ENCODE measurements around the gene FOSL2. TPM values are rescaled to one million over a fixed set of nuclear protein-coding genes. Genes with fewer than 3 reads are reported as not detected.

FOSL2 gene
- total RNA-seq, 1 experiment from 2014 or later: 53.7 TPM

DNA sequence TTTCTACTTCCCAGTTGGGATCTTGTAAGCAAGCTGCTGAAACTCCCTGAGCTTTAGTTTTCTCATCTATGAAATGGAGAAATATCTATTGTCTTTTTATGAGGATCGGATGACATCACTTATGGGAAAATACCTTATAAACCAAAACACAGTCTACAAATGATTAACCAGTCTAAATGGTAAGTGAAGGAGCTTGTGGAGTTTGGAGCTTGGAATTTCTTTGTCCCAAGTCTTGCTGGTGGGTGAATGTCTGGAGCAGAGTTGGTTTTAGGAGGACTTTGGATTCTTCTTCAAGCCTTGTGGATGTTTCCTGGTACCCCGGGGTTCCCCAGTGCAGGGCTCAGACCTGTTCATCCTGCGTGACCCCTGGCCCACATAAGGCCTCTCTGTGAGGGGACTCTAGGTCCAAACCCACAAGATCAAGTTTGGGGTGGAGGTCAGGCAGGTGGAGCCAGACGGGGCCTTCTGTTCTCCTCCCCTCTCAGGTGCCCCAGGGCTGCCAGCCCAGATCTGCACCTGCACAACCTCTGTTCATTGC is 43.2 kb downstream of the FOSL2 start:
- Mint-ChIP-seq H3K9me3 (ENCODE audit: low read depth, unreplicated experiment) (peaks cover 10% of the 10 kb centered on the region), H3K4me1 (ENCODE audit: low read depth, unreplicated experiment) (peaks cover 37% of the 10 kb centered on the region), H3K27ac (ENCODE audit: unreplicated experiment) (peak overlapping the region; percentile 78), H3K4me3 (ENCODE audit: low read depth, unreplicated experiment) (peak overlapping the region; percentile 49), H3K36me3 (ENCODE audit: insufficient read depth, unreplicated experiment) (peaks cover 18% of the 10 kb centered on the region), H3K27me3 (ENCODE audit: unreplicated experiment) (no peaks in the 10 kb centered on the region)
- CTCF ChIA-PET: interaction anchor here (1.0 to 1.8 kb wide), 4 partner anchors 17 to 54 kb away, joined by 3 to 6 read pairs (median 6); no protein-coding TSS in a partner anchor
- BruUV-seq (replicated peaks): no TSS peak
- intact Hi-C loops (cut with micrococcal nuclease; ENCODE audit: unreplicated experiment): no loop called here
- TF ChIP-seq, protein P1, sequence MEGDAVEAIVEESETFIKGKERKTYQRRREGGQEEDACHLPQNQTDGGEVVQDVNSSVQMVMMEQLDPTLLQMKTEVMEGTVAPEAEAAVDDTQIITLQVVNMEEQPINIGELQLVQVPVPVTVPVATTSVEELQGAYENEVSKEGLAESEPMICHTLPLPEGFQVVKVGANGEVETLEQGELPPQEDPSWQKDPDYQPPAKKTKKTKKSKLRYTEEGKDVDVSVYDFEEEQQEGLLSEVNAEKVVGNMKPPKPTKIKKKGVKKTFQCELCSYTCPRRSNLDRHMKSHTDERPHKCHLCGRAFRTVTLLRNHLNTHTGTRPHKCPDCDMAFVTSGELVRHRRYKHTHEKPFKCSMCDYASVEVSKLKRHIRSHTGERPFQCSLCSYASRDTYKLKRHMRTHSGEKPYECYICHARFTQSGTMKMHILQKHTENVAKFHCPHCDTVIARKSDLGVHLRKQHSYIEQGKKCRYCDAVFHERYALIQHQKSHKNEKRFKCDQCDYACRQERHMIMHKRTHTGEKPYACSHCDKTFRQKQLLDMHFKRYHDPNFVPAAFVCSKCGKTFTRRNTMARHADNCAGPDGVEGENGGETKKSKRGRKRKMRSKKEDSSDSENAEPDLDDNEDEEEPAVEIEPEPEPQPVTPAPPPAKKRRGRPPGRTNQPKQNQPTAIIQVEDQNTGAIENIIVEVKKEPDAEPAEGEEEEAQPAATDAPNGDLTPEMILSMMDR (IDR thresholded peaks at IDR 0.05; ENCODE audit: unreplicated experiment): no peak
- peak; percentile 29 for DNase-seq

DNA sequence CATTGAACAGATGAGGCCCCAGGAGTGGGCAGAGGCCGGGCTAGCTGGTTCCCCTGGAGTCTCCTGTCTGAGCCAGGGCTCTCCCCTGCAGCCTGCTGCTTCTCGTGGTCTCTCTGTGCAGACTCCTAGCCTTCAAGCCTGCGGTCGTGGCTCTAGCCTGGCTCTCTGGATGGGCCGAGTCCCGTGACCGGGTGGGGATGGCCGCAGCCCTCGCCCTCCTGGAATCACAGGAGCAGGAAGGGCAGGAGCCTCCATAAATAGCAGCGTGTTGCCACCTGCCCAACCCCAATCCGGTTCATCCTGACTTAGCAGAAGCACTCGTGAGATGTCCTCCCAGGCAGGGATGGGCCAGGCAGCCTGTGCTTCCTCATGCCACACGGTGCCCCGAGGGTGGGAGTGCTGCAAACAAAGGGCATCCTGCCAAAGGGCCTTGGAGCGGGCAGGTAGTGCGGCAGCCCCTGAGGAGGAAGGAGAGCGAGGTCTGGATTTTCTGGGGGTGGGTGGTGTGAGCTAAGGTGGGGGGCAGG is 43.9 kb downstream of the FOSL2 start:
- Mint-ChIP-seq H3K4me3 (ENCODE audit: low read depth, unreplicated experiment) (peak overlapping the region; percentile 49), H3K36me3 (ENCODE audit: insufficient read depth, unreplicated experiment) (peaks cover 18% of the 10 kb centered on the region), H3K27me3 (ENCODE audit: unreplicated experiment) (no peaks in the 10 kb centered on the region), H3K9me3 (ENCODE audit: low read depth, unreplicated experiment) (peaks cover 10% of the 10 kb centered on the region), H3K4me1 (ENCODE audit: low read depth, unreplicated experiment) (peaks cover 37% of the 10 kb centered on the region), H3K27ac (ENCODE audit: unreplicated experiment) (peak overlapping the region; percentile 78)
- TF ChIP-seq, protein P1 (IDR thresholded peaks at IDR 0.05; ENCODE audit: unreplicated experiment): no peak
- intact Hi-C loops (cut with micrococcal nuclease; ENCODE audit: unreplicated experiment): no loop called here
- BruUV-seq (replicated peaks): no TSS peak
- CTCF ChIA-PET: interaction anchor here (1.2 to 1.8 kb wide), 2 partner anchors 14 to 16 kb away, joined by 5 to 6 read pairs; no protein-coding TSS in a partner anchor
- peak; percentile 80 for DNase-seq

DNA sequence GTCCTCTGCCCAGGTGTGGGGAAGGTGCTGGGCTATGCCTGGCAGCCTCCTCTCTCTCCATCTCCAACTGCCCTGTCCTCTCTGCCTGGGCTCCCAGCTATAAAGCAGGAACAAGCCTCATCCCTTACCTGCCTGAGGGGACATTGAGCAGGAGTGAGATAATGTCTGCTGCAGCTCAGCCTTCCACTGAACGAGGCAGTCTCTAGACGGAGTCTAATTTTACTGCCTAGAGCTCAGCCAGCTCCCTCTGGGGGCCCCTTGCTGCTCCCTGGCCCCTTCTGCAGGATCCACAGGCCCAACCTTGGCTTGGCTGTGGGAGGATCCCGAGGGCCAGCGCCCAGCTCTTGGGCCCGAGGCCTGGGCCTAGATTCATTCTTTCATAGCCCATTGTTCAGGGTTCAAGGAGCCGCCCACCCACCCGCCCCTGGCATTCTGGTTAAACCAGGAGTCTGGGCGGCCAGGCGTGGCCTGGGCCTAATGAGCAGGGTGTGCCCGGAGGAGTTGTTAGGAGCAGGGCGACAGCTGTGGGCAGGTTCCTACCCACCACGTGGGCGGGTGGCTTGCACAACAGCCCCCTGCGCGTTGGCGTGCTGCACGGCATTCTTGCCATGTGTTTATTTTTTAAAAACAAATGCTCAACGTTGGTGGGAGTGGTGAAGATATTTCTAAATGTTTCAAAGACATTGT is 44.6 kb downstream of the FOSL2 start:
- H3K27ac Mint-ChIP-seq (ENCODE audit: unreplicated experiment): peak overlapping the region; percentile 78
- peaks cover 37% of the 10 kb centered on the region for H3K4me1 Mint-ChIP-seq (ENCODE audit: low read depth, unreplicated experiment)
- CTCF ChIA-PET: interaction anchor here (1.2 to 1.8 kb wide), 2 partner anchors 15 kb away, joined by 5 to 6 read pairs; no protein-coding TSS in a partner anchor
- peaks cover 14% of the 10 kb centered on the region for H3K9me3 Mint-ChIP-seq (ENCODE audit: low read depth, unreplicated experiment)
- intact Hi-C loops (cut with micrococcal nuclease; ENCODE audit: unreplicated experiment): no loop called here
- DNase-seq: peak; percentile 59
- H3K36me3 Mint-ChIP-seq (ENCODE audit: insufficient read depth, unreplicated experiment): peaks cover 18% of the 10 kb centered on the region
- BruUV-seq (replicated peaks): no TSS peak
- no peaks in the 10 kb centered on the region for H3K27me3 Mint-ChIP-seq (ENCODE audit: unreplicated experiment)
- TF ChIP-seq, protein P1 (IDR thresholded peaks at IDR 0.05; ENCODE audit: unreplicated experiment): no peak
- H3K4me3 Mint-ChIP-seq (ENCODE audit: low read depth, unreplicated experiment): peak overlapping the region; percentile 49

DNA sequence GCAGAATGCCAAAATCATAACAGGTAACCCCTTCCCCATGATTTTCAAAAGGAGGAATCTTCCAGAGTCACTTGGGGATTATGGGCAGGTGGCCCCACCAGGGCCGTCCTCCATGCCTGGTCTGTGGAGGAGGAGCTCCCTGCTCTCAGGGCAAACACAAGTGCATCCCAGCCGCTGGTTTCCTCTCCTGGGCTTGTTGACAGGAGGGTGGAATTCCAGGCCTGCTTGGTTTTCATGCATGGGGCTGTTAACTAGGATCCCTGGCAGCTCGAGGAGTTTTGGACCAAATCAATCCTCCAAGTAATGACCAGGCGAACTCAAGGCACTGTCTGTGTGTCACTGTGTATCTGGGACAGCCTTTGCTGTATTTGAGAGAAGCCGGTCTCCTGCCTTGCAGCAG is 45.3 kb downstream of the FOSL2 start:
- CTCF ChIA-PET: no interaction called here
- Mint-ChIP-seq H3K27ac (ENCODE audit: unreplicated experiment) (no peak overlapping the region), H3K4me1 (ENCODE audit: low read depth, unreplicated experiment) (peaks cover 37% of the 10 kb centered on the region), H3K27me3 (ENCODE audit: unreplicated experiment) (no peaks in the 10 kb centered on the region), H3K9me3 (ENCODE audit: low read depth, unreplicated experiment) (peaks cover 12% of the 10 kb centered on the region), H3K36me3 (ENCODE audit: insufficient read depth, unreplicated experiment) (peaks cover 18% of the 10 kb centered on the region), H3K4me3 (ENCODE audit: low read depth, unreplicated experiment) (no peak overlapping the region)
- intact Hi-C loops (cut with micrococcal nuclease; ENCODE audit: unreplicated experiment): no loop called here
- TF ChIP-seq, protein P1 (IDR thresholded peaks at IDR 0.05; ENCODE audit: unreplicated experiment): no peak
- no peak for DNase-seq
- no TSS peak for BruUV-seq (replicated peaks)
